Left ventricle myocardium inferior (tissue), 1 donor: Measurements from ENCODE around the gene PATZ1. TPM values are rescaled to one million over a fixed set of nuclear protein-coding genes. Genes with fewer than 3 reads are reported as not detected.

Experiments used
- DNase-seq: peaks from one replicate; pipeline ENCODE4 v3.0.0-alpha.2; 2020
- H3K27ac ChIP-seq: fragments of 200-600 bp; replicated peaks from 2 replicates; pipeline ENCODE4 v1.8.0; 2021
- H3K27me3 ChIP-seq: fragments of 200-600 bp; 2 replicates; pipeline ENCODE4 v1.8.0; 2021; ENCODE audit warnings: low read depth
- H3K36me3 ChIP-seq: fragments of 200-600 bp; 2 replicates; pipeline ENCODE4 v1.8.0; 2021
- H3K4me1 ChIP-seq: fragments of 200-600 bp; 2 replicates; pipeline ENCODE4 v1.8.0; 2021
- H3K4me3 ChIP-seq: fragments of 200-600 bp; 2 replicates; pipeline ENCODE4 v1.8.0; 2021; ENCODE audit warnings: mild to moderate bottlenecking, moderate library complexity
- H3K9me3 ChIP-seq: fragments of 200-600 bp; replicated peaks from 2 replicates; pipeline ENCODE4 v1.8.0; 2021
- intact Hi-C: fragments of 100-400 bp; cut with micrococcal nuclease; formaldehyde crosslinking; loops from one replicate; pipeline ENCODE4 v1.11.0; 2022
- total RNA-seq: library from RNA; stranded (reverse); fragmentation: NEBNext Ultra II Directional; extraction: Animal tissue kit (Norgen Biotek cat#: 25700); gene quantifications from one replicate; pipeline ENCODE4 v1.2.1, GENCODE V29; 2021
- TF ChIP-seq, protein P1 (sequence below): fragments of 200-600 bp; IDR thresholded peaks from 2 replicates; pipeline ENCODE4 v1.8.0; 2021; ENCODE audit warnings: antibody characterized with exemption, mild to moderate bottlenecking, borderline replicate concordance
- donor health status: DM: no; HTN: yes; CAD: no; lungs with severe emphysema.

PATZ1 gene
- total RNA-seq, 1 donor from 2014 or later = 13.2 TPM

DNA sequence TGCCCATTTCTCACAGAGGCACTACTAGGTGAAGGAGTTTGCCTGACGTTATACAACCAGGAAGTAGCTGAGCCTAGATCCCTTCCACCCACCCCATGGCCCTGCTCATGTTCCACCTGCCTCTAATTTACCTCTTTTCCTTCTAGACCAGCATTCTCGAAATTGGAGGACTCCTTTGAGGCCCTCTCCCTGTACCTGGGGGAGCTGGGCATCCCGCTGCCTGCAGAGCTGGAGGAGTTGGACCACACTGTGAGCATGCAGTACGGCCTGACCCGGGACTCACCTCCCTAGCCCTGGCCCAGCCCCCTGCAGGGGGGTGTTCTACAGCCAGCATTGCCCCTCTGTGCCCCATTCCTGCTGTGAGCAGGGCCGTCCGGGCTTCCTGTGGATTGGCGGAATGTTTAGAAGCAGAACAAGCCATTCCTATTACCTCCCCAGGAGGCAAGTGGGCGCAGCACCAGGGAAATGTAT is 68.0 kb downstream of the PATZ1 start:
- intact Hi-C loops = no loop called here
- peaks cover 84% of the 10 kb centered on the region for H3K36me3 ChIP-seq

GRCh38 chr22:31277741-31278140 is 68.4 kb downstream of the PATZ1 start:
- no peaks in the 10 kb centered on the region for H3K27me3 ChIP-seq
- peaks cover 83% of the 10 kb centered on the region for H3K36me3 ChIP-seq
- intact Hi-C loops = no loop called here
- H3K27ac ChIP-seq = no peak overlapping the region
- TF ChIP-seq, protein P1, sequence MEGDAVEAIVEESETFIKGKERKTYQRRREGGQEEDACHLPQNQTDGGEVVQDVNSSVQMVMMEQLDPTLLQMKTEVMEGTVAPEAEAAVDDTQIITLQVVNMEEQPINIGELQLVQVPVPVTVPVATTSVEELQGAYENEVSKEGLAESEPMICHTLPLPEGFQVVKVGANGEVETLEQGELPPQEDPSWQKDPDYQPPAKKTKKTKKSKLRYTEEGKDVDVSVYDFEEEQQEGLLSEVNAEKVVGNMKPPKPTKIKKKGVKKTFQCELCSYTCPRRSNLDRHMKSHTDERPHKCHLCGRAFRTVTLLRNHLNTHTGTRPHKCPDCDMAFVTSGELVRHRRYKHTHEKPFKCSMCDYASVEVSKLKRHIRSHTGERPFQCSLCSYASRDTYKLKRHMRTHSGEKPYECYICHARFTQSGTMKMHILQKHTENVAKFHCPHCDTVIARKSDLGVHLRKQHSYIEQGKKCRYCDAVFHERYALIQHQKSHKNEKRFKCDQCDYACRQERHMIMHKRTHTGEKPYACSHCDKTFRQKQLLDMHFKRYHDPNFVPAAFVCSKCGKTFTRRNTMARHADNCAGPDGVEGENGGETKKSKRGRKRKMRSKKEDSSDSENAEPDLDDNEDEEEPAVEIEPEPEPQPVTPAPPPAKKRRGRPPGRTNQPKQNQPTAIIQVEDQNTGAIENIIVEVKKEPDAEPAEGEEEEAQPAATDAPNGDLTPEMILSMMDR = no peak
- no peak for DNase-seq
- peaks cover 10% of the 10 kb centered on the region for H3K4me1 ChIP-seq
- no peak overlapping the region for H3K4me3 ChIP-seq
- no peaks in the 10 kb centered on the region for H3K9me3 ChIP-seq

More for the DNA sequence above, 68.0 kb downstream of the PATZ1 start:
- Histone ChIP-seq H3K9me3 (no peaks in the 10 kb centered on the region), H3K4me3 (no peak overlapping the region), H3K4me1 (peaks cover 7% of the 10 kb centered on the region), H3K27ac (no peak overlapping the region), H3K27me3 (no peaks in the 10 kb centered on the region)
- TF ChIP-seq, protein P1 = no peak
- DNase-seq = no peak

- Histone ChIP-seq H3K27me3 (no peaks in the 10 kb centered on the region), H3K9me3 (no peaks in the 10 kb centered on the region), H3K4me1 (peaks cover 11% of the 10 kb centered on the region), H3K36me3 (peaks cover 77% of the 10 kb centered on the region), H3K4me3 (no peak overlapping the region), H3K27ac (no peak overlapping the region)
- TF ChIP-seq, protein P1 = no peak
- intact Hi-C loops = no loop called here
- DNase-seq = no peak
Measured at GRCh38 chr22:31276426-31277167, 69.5 kb downstream of the PATZ1 start.

Other genes starting within 250 kb of the PATZ1 start
- gene SELENOM, start 238.8 kb downstream of the PATZ1 start, total RNA-seq = 51.5 TPM
- 20.7 TPM for gene INPP5J, start 223.4 kb downstream of the PATZ1 start, total RNA-seq
- not detected for gene PLA2G3, start 205.8 kb downstream of the PATZ1 start, total RNA-seq
- 19.2 TPM for gene RNF185, start 186.2 kb downstream of the PATZ1 start, total RNA-seq
- gene LIMK2, start 134.0 kb downstream of the PATZ1 start, total RNA-seq = 8.0 TPM
- gene PIK3IP1, start 53.9 kb downstream of the PATZ1 start, total RNA-seq = 11.1 TPM
- gene DRG1, start 53.3 kb upstream of the PATZ1 start, total RNA-seq = 58.0 TPM
- gene EIF4ENIF1, start 143.5 kb upstream of the PATZ1 start, total RNA-seq = 29.0 TPM
- gene SFI1, start 150.2 kb upstream of the PATZ1 start, total RNA-seq = 6.8 TPM